H9 (cell line): Measurements from ENCODE around the gene FFAR3. TPM values are rescaled to one million over a fixed set of nuclear protein-coding genes. Genes with fewer than 3 reads are reported as not detected.

Experiments used
- DNase-seq: peaks from one replicate; pipeline ENCODE4 v3.0.0-alpha.2; 2017
- H2AFZ ChIP-seq: one replicate; pipeline ENCODE4 v1.6.1; 2013; ENCODE audit warnings: mild to moderate bottlenecking, low read length, control low read depth, moderate library complexity
- H2AK5ac ChIP-seq: 2 replicates; pipeline ENCODE4 v1.6.1; 2013; ENCODE audit warnings: low read length, control low read depth, mixed read lengths; ENCODE audit not compliant: insufficient read length
- H2BK120ac ChIP-seq: one replicate; pipeline ENCODE4 v1.6.1; 2013; ENCODE audit warnings: low read depth, mild to moderate bottlenecking, low read length, control low read depth, inconsistent platforms; ENCODE audit not compliant: poor library complexity, severe bottlenecking
- H2BK12ac ChIP-seq: 2 replicates; pipeline ENCODE4 v1.6.1; 2013; ENCODE audit warnings: low read length, control low read depth, mixed read lengths, low read depth; ENCODE audit not compliant: insufficient read length
- H2BK15ac ChIP-seq: 2 replicates; pipeline ENCODE4 v1.6.1; 2013; ENCODE audit warnings: low read depth, low read length, control low read depth
- H2BK20ac ChIP-seq: one replicate; pipeline ENCODE4 v1.6.1; 2013; ENCODE audit warnings: low read depth, mild to moderate bottlenecking, low read length, control low read depth, inconsistent platforms; ENCODE audit not compliant: poor library complexity, severe bottlenecking
- H2BK5ac ChIP-seq: 2 replicates; pipeline ENCODE4 v1.6.1; 2013; ENCODE audit warnings: low read length, control low read depth, mixed read lengths; ENCODE audit not compliant: insufficient read length
- H3K14ac ChIP-seq: 2 replicates; pipeline ENCODE4 v1.6.1; 2013; ENCODE audit warnings: low read length, control low read depth; ENCODE audit not compliant: insufficient read depth
- H3K18ac ChIP-seq: 2 replicates; pipeline ENCODE4 v1.6.1; 2013; ENCODE audit warnings: low read depth, mild to moderate bottlenecking, mixed read lengths, low read length, control low read depth; ENCODE audit not compliant: insufficient read length
- H3K23ac ChIP-seq: 2 replicates; pipeline ENCODE4 v1.6.1; 2013; ENCODE audit warnings: low read length, control low read depth, mixed read lengths, low read depth; ENCODE audit not compliant: insufficient read length
- H3K23me2 ChIP-seq: 2 replicates; pipeline ENCODE4 v1.6.1; 2013; ENCODE audit warnings: low read depth, mild to moderate bottlenecking, mixed read lengths, low read length, control low read depth; ENCODE audit not compliant: insufficient read length, poor library complexity, severe bottlenecking
- H3K27ac ChIP-seq: 2 replicates; pipeline ENCODE4 v1.5.1; 2013; ENCODE audit warnings: low read length, control low read depth, mixed read lengths, low read depth; ENCODE audit not compliant: insufficient read length
- H3K27me3 ChIP-seq: 2 replicates; pipeline ENCODE4 v1.6.1; 2013; ENCODE audit warnings: low read length, control low read depth, inconsistent platforms; ENCODE audit not compliant: insufficient read depth
- H3K4ac ChIP-seq: 2 replicates; pipeline ENCODE4 v1.6.1; 2013; ENCODE audit warnings: low read depth, mild to moderate bottlenecking, control low read depth, inconsistent platforms, low read length, moderate library complexity
- H3K4me1 ChIP-seq: 2 replicates; pipeline ENCODE4 v1.6.1; 2013; ENCODE audit warnings: low read length, control low read depth, inconsistent platforms; ENCODE audit not compliant: insufficient read depth
- H3K4me2 ChIP-seq: 2 replicates; pipeline ENCODE4 v1.6.1; 2013; ENCODE audit warnings: low read length, control low read depth, mixed read lengths; ENCODE audit not compliant: insufficient read length, insufficient read depth
- H3K56ac ChIP-seq: 2 replicates; pipeline ENCODE4 v1.6.1; 2013; ENCODE audit warnings: low read depth, mild to moderate bottlenecking, mixed read lengths, low read length, control low read depth; ENCODE audit not compliant: insufficient read length
- H3K79me1 ChIP-seq: 2 replicates; pipeline ENCODE4 v1.6.1; 2013; ENCODE audit warnings: low read depth, mild to moderate bottlenecking, moderate library complexity, low read length, control low read depth, inconsistent platforms; ENCODE audit not compliant: insufficient read depth, poor library complexity, severe bottlenecking
- H3K79me2 ChIP-seq: 2 replicates; pipeline ENCODE4 v1.6.1; 2013; ENCODE audit warnings: low read length, control low read depth, inconsistent platforms; ENCODE audit not compliant: insufficient read depth
- H3K9ac ChIP-seq: 2 replicates; pipeline ENCODE4 v1.6.1; 2013; ENCODE audit warnings: low read length, control low read depth, mixed read lengths; ENCODE audit not compliant: insufficient read length; ENCODE audit errors: extremely low read depth
- H3K9me3 ChIP-seq: one replicate; pipeline ENCODE4 v1.6.1; 2013; ENCODE audit warnings: low read depth, low read length, inconsistent platforms; ENCODE audit not compliant: control insufficient read depth
- H3T11ph ChIP-seq: one replicate; pipeline ENCODE4 v1.6.1; 2013; ENCODE audit warnings: mild to moderate bottlenecking, low read length, control low read depth, inconsistent platforms
- H4K20me1 ChIP-seq: one replicate; pipeline ENCODE4 v1.6.1; 2013; ENCODE audit not compliant: control insufficient read depth, insufficient read length, insufficient read depth
- H4K5ac ChIP-seq: 2 replicates; pipeline ENCODE4 v1.6.1; 2013; ENCODE audit warnings: low read depth, mild to moderate bottlenecking, mixed read lengths, low read length, control low read depth; ENCODE audit not compliant: insufficient read length
- H4K8ac ChIP-seq: replicated peaks from 2 replicates; pipeline ENCODE4 v1.6.1; 2013; ENCODE audit warnings: low read length, control low read depth, mixed read lengths, low read depth; ENCODE audit not compliant: insufficient read length
- H4K91ac ChIP-seq: 2 replicates; pipeline ENCODE4 v1.6.1; 2013; ENCODE audit warnings: low read depth, mild to moderate bottlenecking, moderate library complexity, mixed read lengths, low read length, control low read depth; ENCODE audit not compliant: insufficient read length
- H3K27ac Mint-ChIP-seq, 3 experiments: 2 replicates in 2 of 3; 3 replicates in 1 of 3; pipeline ENCODE4 v1.8.0; 2020 to 2021; ENCODE audit warnings: mixed read lengths in 3 of 3, mild to moderate bottlenecking in 1 of 3, moderate library complexity in 1 of 3
- H3K27me3 Mint-ChIP-seq: 2 replicates; pipeline ENCODE4 v1.8.0; 2021; ENCODE audit warnings: low read depth, mild to moderate bottlenecking, moderate library complexity, mixed read lengths
- H3K36me3 Mint-ChIP-seq, 3 experiments: 2 replicates in 2 of 3; 3 replicates in 1 of 3; pipeline ENCODE4 v1.8.0; 2020 to 2021; ENCODE audit warnings: low read depth in 3 of 3, mixed read lengths in 3 of 3; ENCODE audit not compliant: insufficient read depth in 1 of 3
- H3K4me1 Mint-ChIP-seq, 2 experiments: 2 replicates each; pipeline ENCODE4 v1.8.0; 2020; ENCODE audit warnings: mixed read lengths in 2 of 2
- H3K4me3 Mint-ChIP-seq, 2 experiments: 2 replicates in 1 of 2; 3 replicates in 1 of 2; pipeline ENCODE4 v1.8.0; 2020 to 2021; ENCODE audit warnings: mild to moderate bottlenecking in 2 of 2, mixed read lengths in 2 of 2, moderate library complexity in 1 of 2
- H3K9me3 Mint-ChIP-seq, 2 experiments: 2 replicates in 1 of 2; 3 replicates in 1 of 2; pipeline ENCODE4 v1.8.0; 2020; ENCODE audit warnings: mild to moderate bottlenecking in 2 of 2, mixed read lengths in 2 of 2, moderate library complexity in 1 of 2
- WGBS: extraction: QIAGEN DNeasy Blood & Tissue Kit; methylation state at CpG from one replicate; pipeline ENCODE4 v1.1.7; 2013; ENCODE audit warnings: missing lambda C conversion rate, low lambda C conversion rate, mixed read lengths; ENCODE audit not compliant: insufficient read length; ENCODE audit errors: extremely low coverage; 5-methylcytosine and 5-hydroxymethylcytosine counted together
- total RNA-seq: library from RNA; stranded (reverse); gene quantifications from 2 replicates; pipeline ENCODE4 v1.2.1, GENCODE V29; 2021
- TF ChIP-seq, protein P1 (sequence below): fragments of 200-600 bp; sonication (generic); conservative IDR thresholded peaks from 3 replicates; pipeline ENCODE4 v1.8.0; 2021; ENCODE audit warnings: antibody characterized with exemption, mild to moderate bottlenecking

The FFAR3 gene
- total RNA-seq, 1 experiment from 2014 or later, result not detected

DNA sequence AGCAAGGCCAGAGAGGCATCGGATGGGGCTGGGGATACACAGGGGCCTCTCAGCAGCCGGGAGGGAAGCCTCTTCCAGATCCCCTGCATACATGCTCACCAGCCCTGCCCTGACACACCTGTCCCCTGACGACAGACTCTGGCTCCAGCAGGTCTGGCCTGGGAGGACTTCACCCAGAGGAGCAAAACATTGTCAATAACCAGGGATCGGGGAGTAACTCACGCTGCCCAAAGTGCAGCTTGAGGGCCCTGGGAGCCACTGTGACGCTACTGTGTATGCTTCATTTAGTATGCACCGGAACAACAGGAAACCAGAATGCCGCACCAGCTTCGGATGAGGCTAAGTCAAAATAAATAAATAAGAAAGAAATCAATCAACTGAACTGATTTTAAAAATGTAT, 41.7 kb upstream of the FFAR3 start:
- H3K4me1 Mint-ChIP-seq, result no peaks in the 10 kb centered on the region
- Histone ChIP-seq H3K79me2 (no peaks in the 10 kb centered on the region), H2AFZ (no peak overlapping the region), H3K4me2 (no peak overlapping the region), H3K27me3 (no peaks in the 10 kb centered on the region), H3K56ac (no peak overlapping the region), H3K18ac (no peak overlapping the region), H2BK12ac (no peak overlapping the region), H2BK5ac (no peak overlapping the region), H3K4me1 (no peaks in the 10 kb centered on the region), H4K5ac (no peak overlapping the region), H4K8ac (no peak overlapping the region), H3K9me3 (no peaks in the 10 kb centered on the region), H2BK15ac (no peak overlapping the region), H3K9ac (no peak overlapping the region), H3K23ac (no peak overlapping the region), H3K23me2 (no peaks in the 10 kb centered on the region), H3K14ac (no peak overlapping the region), H2AK5ac (no peak overlapping the region), H2BK20ac (no peak overlapping the region), H3K27ac (no peak overlapping the region), H4K20me1 (no peaks in the 10 kb centered on the region), H3K79me1 (no peaks in the 10 kb centered on the region), H3K4ac (no peak overlapping the region), H3T11ph (no peak overlapping the region), H4K91ac (no peak overlapping the region), H2BK120ac (no peak overlapping the region)
- H3K9me3 Mint-ChIP-seq, result peaks cover 0 to 2% of the 10 kb centered on the region in 2 experiments; a peak in 2 of 5 replicates
- no peak overlapping the region for H3K4me3 Mint-ChIP-seq
- TF ChIP-seq, protein P1, sequence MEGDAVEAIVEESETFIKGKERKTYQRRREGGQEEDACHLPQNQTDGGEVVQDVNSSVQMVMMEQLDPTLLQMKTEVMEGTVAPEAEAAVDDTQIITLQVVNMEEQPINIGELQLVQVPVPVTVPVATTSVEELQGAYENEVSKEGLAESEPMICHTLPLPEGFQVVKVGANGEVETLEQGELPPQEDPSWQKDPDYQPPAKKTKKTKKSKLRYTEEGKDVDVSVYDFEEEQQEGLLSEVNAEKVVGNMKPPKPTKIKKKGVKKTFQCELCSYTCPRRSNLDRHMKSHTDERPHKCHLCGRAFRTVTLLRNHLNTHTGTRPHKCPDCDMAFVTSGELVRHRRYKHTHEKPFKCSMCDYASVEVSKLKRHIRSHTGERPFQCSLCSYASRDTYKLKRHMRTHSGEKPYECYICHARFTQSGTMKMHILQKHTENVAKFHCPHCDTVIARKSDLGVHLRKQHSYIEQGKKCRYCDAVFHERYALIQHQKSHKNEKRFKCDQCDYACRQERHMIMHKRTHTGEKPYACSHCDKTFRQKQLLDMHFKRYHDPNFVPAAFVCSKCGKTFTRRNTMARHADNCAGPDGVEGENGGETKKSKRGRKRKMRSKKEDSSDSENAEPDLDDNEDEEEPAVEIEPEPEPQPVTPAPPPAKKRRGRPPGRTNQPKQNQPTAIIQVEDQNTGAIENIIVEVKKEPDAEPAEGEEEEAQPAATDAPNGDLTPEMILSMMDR, result no peak
- no CpG with 5 or more reads among the region's 9 CpGs for WGBS
- DNase-seq, result no peak
- no peaks in the 10 kb centered on the region for H3K36me3 Mint-ChIP-seq
- peak overlapping the region in 1 of 3 experiments; percentile 76; a peak in 1 of 7 replicates for H3K27ac Mint-ChIP-seq
- peaks cover 1% of the 10 kb centered on the region for H3K27me3 Mint-ChIP-seq
